HEK293 (cell line): ENCODE results near the gene RASGRP1.

Experiments used
- CTCF ChIA-PET: fragments of 350-600 bp; formaldehyde crosslinking; extraction: SDS; loops from one replicate; lab custom pipeline; 2021; ENCODE audit warnings: antibody characterized with exemption; lab: Yijun Ruan, JAX
- POLR2A ChIA-PET: fragments of 300-600 bp; formaldehyde crosslinking; extraction: SDS; loops from one replicate; lab custom pipeline; 2020; ENCODE audit warnings: antibody characterized with exemption, inconsistent platforms; lab: Yijun Ruan, JAX
- H3K27ac ChIP-seq: fragments of 200-500 bp; sonication (Bioruptor generic); 2 replicates; pipeline ENCODE4 v1.5.1; 2014; ENCODE audit warnings: low read depth, low read length, control low read depth, inconsistent platforms; ENCODE audit errors: extremely low read depth
- H3K36me3 ChIP-seq, 2 experiments: fragments of 200-500 bp in 1 of 2; sonication (Bioruptor generic) in 1 of 2; 1 replicate in 1 of 2; 2 replicates in 1 of 2; pipeline ENCODE4 v1.5.1; 2014 to 2017; ENCODE audit warnings: inconsistent platforms in 2 of 2, low read length in 2 of 2; ENCODE audit not compliant: control insufficient read depth in 2 of 2, insufficient read depth in 1 of 2
- H3K4me1 ChIP-seq: fragments of 200-500 bp; sonication (Bioruptor generic); 2 replicates; pipeline ENCODE4 v1.5.1; 2014; ENCODE audit warnings: mild to moderate bottlenecking, low read length, inconsistent platforms; ENCODE audit not compliant: control insufficient read depth, insufficient read depth
- H3K4me3 ChIP-seq: 2 replicates; pipeline ENCODE4 v1.5.1; 2011; ENCODE audit warnings: low read depth, mild to moderate bottlenecking, control low read depth, low read length, moderate library complexity
- H3K9me3 ChIP-seq: fragments of 200-500 bp; sonication (Bioruptor generic); 2 replicates; pipeline ENCODE4 v1.5.1; 2014; ENCODE audit warnings: low read depth, low read length, inconsistent platforms; ENCODE audit not compliant: control insufficient read depth, insufficient read depth
- MEIS1 ChIP-seq: sonication (generic); formaldehyde crosslinking; IDR thresholded peaks from 2 replicates; pipeline ENCODE4 v1.8.1; 2022; ENCODE audit warnings: missing genetic modification reagents, mild to moderate bottlenecking, borderline replicate concordance
- REST ChIP-seq: fragments of 450-650 bp; formaldehyde crosslinking; IDR thresholded peaks from 2 replicates; pipeline ENCODE4 v1.5.1; 2016; ENCODE audit warnings: missing biosample characterization, missing genetic modification characterization
- SCRT2 ChIP-seq: fragments of 450-650 bp; formaldehyde crosslinking; IDR thresholded peaks from 2 replicates; pipeline ENCODE4 v1.5.1; 2016; ENCODE audit warnings: missing biosample characterization, missing genetic modification characterization
- SP7 ChIP-seq: fragments of 450-650 bp; formaldehyde crosslinking; IDR thresholded peaks from 2 replicates; pipeline ENCODE4 v1.5.1; 2016; ENCODE audit warnings: missing biosample characterization, missing genetic modification characterization
- ZBTB21 ChIP-seq: fragments of 450-650 bp; formaldehyde crosslinking; IDR thresholded peaks from 2 replicates; pipeline ENCODE4 v1.5.1; 2017; ENCODE audit warnings: missing biosample characterization, missing genetic modification characterization
- ZBTB49 ChIP-seq: fragments of 450-650 bp; formaldehyde crosslinking; IDR thresholded peaks from 2 replicates; pipeline ENCODE4 v1.5.1; 2016; ENCODE audit warnings: missing biosample characterization, missing genetic modification characterization, low read depth
- ZFP3 ChIP-seq: fragments of 450-650 bp; formaldehyde crosslinking; IDR thresholded peaks from 2 replicates; pipeline ENCODE4 v1.5.1; 2016; ENCODE audit warnings: low read depth, missing biosample characterization, missing genetic modification characterization
- ZNF114 ChIP-seq: fragments of 450-650 bp; formaldehyde crosslinking; IDR thresholded peaks from 2 replicates; pipeline ENCODE4 v1.5.0; 2017; ENCODE audit warnings: missing biosample characterization, missing genetic modification characterization
- ZNF121 ChIP-seq: fragments of 450-650 bp; formaldehyde crosslinking; IDR thresholded peaks from 2 replicates; pipeline ENCODE4 v1.5.1; 2016; ENCODE audit warnings: missing biosample characterization, missing genetic modification characterization
- ZNF133 ChIP-seq: fragments of 450-650 bp; formaldehyde crosslinking; IDR thresholded peaks from 2 replicates; pipeline ENCODE4 v1.5.1; 2016; ENCODE audit warnings: missing biosample characterization, missing genetic modification characterization
- ZNF148 ChIP-seq: fragments of 450-650 bp; formaldehyde crosslinking; IDR thresholded peaks from 2 replicates; pipeline ENCODE4 v1.5.0; 2017; ENCODE audit warnings: missing biosample characterization, missing genetic modification characterization, borderline replicate concordance
- ZNF174 ChIP-seq: fragments of 450-650 bp; formaldehyde crosslinking; IDR thresholded peaks from 2 replicates; pipeline ENCODE4 v1.5.0; 2017; ENCODE audit warnings: missing biosample characterization, mild to moderate bottlenecking, missing genetic modification characterization
- ZNF214 ChIP-seq: fragments of 450-650 bp; formaldehyde crosslinking; IDR thresholded peaks from 2 replicates; pipeline ENCODE4 v1.5.1; 2017; ENCODE audit warnings: missing biosample characterization, mild to moderate bottlenecking, missing genetic modification characterization, borderline replicate concordance
- ZNF426 ChIP-seq: fragments of 450-650 bp; formaldehyde crosslinking; IDR thresholded peaks from 2 replicates; pipeline ENCODE4 v1.5.1; 2017; ENCODE audit warnings: missing biosample characterization, missing genetic modification characterization, mild to moderate bottlenecking, inconsistent platforms, moderate library complexity
- ZNF513 ChIP-seq: fragments of 450-650 bp; IDR thresholded peaks from 2 replicates; pipeline ENCODE4 v1.5.1; 2018; ENCODE audit warnings: missing biosample characterization, missing genetic modification characterization
- ZNF626 ChIP-seq: fragments of 450-650 bp; sonication (Bioruptor Pico); formaldehyde crosslinking; IDR thresholded peaks from 2 replicates; pipeline ENCODE4 v1.5.1; 2018; ENCODE audit warnings: missing biosample characterization, missing genetic modification characterization, inconsistent platforms
- ZNF670 ChIP-seq: fragments of 450-650 bp; formaldehyde crosslinking; IDR thresholded peaks from 2 replicates; pipeline ENCODE4 v1.5.1; 2016; ENCODE audit warnings: missing biosample characterization, missing genetic modification characterization, low read depth
- ZNF792 ChIP-seq: fragments of 450-650 bp; formaldehyde crosslinking; IDR thresholded peaks from 2 replicates; pipeline ENCODE4 v1.5.1; 2016; ENCODE audit warnings: missing biosample characterization, missing genetic modification characterization
- ZSCAN16 ChIP-seq: fragments of 450-650 bp; formaldehyde crosslinking; IDR thresholded peaks from 2 replicates; pipeline ENCODE4 v1.5.1; 2016; ENCODE audit warnings: missing biosample characterization, missing genetic modification characterization
- ZSCAN23 ChIP-seq: fragments of 450-650 bp; formaldehyde crosslinking; IDR thresholded peaks from 2 replicates; pipeline ENCODE4 v1.5.1; 2016; ENCODE audit warnings: missing biosample characterization, missing genetic modification characterization

RASGRP1 gene

GRCh38 chr15:38441130-38441519 lies 123.5 kb downstream of the RASGRP1 start:
- POLR2A ChIA-PET = interaction anchor here (2.0 kb wide), 1 partner anchor 13 kb away, joined by 8 read pairs; the partner anchor contains the start of gene FAM98B
- Histone ChIP-seq H3K36me3 (no peaks in the 10 kb centered on the region), H3K4me3 (no peak overlapping the region), H3K4me1 (no peaks in the 10 kb centered on the region), H3K9me3 (no peaks in the 10 kb centered on the region), H3K27ac (no peak overlapping the region)
- CTCF ChIA-PET = interaction anchor here (0.7 to 3.8 kb wide), 25 partner anchors 10 to 438 kb away, joined by 3 to 24 read pairs (median 5); partner anchors contain the start of gene FAM98B
- TF ChIP-seq ZBTB21 (no peak), ZNF426 (tag by site-specific recombination) (no peak), MEIS1 (CRISPR knock-in tag) (no peak), ZNF214 (tag by site-specific recombination) (no peak), ZNF148 (tag by site-specific recombination) (no peak), ZNF121 (tag by site-specific recombination) (no peak), ZNF792 (no peak), REST (tag by site-specific recombination) (no peak), ZSCAN23 (tag by site-specific recombination) (no peak), ZSCAN16 (tag by site-specific recombination) (no peak), ZNF513 (no peak), ZNF670 (tag by site-specific recombination) (no peak), ZNF114 (tag by site-specific recombination) (no peak), ZNF174 (tag by site-specific recombination) (no peak), SCRT2 (no peak), ZBTB49 (tag by site-specific recombination) (no peak), ZFP3 (tag by site-specific recombination) (no peak), ZNF626 (no peak), SP7 (no peak), ZNF133 (no peak)
